WERI-Rb-1 (cell line): Measurements from ENCODE around the gene SECISBP2.
"Not testable (repeated sequence)": the region's sequence is repeated elsewhere in the genome, so short reads cannot be mapped to it uniquely, and the experiment has no call there.

Experiments used
- DNase-seq: peaks from one replicate; pipeline ENCODE4 v3.0.0-alpha.2; 2020
- H3K27ac ChIP-seq: fragments of 250-450 bp; sonication (Bioruptor Pico); 2 replicates; pipeline ENCODE4 v1.5.1; 2020; ENCODE audit warnings: mild to moderate bottlenecking, moderate library complexity
- H3K27me3 ChIP-seq: fragments of 250-450 bp; sonication (Bioruptor Pico); 2 replicates; pipeline ENCODE4 v1.5.1; 2021; ENCODE audit warnings: mild to moderate bottlenecking, low read depth, moderate library complexity; ENCODE audit not compliant: insufficient read depth, severe bottlenecking
- H3K36me3 ChIP-seq: fragments of 250-450 bp; sonication (Bioruptor Pico); 2 replicates; pipeline ENCODE4 v1.5.1; 2020; ENCODE audit warnings: mild to moderate bottlenecking, moderate library complexity
- H3K4me3 ChIP-seq: 2 replicates; pipeline ENCODE4 v1.5.1; 2011; ENCODE audit warnings: low read depth, mild to moderate bottlenecking, control low read depth, low read length
- H3K9me3 ChIP-seq: fragments of 250-450 bp; sonication (Bioruptor Pico); 2 replicates; pipeline ENCODE4 v1.5.1; 2021; ENCODE audit warnings: mild to moderate bottlenecking, moderate library complexity; ENCODE audit not compliant: severe bottlenecking
- CTCF ChIP-seq: IDR thresholded peaks from 2 replicates; pipeline ENCODE4 v1.5.1; 2011; ENCODE audit warnings: low read depth, mild to moderate bottlenecking, control low read depth, inconsistent platforms, low read length

The SECISBP2 gene

DNA sequence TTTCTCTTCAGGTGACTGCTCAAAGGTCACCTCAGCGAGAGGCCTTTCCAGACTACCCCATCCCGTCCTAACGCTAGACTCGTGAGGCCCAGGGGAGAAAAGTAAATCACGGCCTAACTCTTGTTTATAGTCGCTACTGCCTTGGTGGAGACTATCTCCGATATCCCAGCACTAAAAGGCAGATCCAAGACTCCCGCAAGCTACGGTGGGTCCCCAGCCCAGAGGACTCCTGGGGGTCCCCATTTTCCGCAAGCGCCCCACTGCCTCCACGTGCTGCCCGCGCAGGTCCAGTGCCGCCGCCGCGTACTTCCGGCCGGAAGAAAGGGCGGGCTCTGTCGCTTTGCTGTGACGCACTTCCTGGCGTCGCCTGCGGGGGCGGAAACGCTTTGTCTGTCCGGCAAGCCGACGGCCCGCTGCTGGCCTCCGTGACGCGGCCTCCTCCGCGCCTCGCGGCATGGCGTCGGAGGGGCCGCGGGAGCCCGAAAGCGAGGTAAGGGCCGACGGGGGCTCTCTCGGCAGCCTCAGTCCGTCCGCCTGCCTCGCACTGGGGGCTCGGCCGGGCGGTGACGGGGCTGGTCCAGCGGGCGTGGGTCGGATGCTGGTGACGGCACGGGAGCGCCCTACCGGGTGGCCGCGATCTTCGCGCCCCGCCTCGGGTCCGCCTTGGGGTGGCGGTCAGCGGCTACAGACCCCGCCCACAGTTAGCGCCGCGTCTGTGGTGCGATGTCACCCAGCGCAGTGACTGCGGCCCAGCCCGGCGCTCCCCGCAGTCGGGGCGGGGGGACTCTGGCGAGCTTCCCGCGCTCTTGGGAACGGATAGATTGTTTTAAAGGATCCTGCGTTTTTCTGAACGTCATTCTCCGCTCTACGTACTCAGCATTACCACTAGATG, at the start of gene SECISBP2:
Gene SECISBP2, plus strand, starts transcription at position 378 of the 892 bp plus-strand sequence. Its CDS starts 77 bp downstream, at position 455.
- TF ChIP-seq CTCF: peak; percentile 54
- Histone ChIP-seq H3K27me3 (no peaks in the 10 kb centered on the region), H3K9me3 (no peaks in the 10 kb centered on the region), H3K36me3 (peaks cover 46% of the 10 kb centered on the region), H3K4me3 (peak within 1 kb of the TSS; percentile 80), H3K27ac (peak within 1 kb of the TSS; percentile 99)
- peak; percentile 95 for DNase-seq

DNA sequence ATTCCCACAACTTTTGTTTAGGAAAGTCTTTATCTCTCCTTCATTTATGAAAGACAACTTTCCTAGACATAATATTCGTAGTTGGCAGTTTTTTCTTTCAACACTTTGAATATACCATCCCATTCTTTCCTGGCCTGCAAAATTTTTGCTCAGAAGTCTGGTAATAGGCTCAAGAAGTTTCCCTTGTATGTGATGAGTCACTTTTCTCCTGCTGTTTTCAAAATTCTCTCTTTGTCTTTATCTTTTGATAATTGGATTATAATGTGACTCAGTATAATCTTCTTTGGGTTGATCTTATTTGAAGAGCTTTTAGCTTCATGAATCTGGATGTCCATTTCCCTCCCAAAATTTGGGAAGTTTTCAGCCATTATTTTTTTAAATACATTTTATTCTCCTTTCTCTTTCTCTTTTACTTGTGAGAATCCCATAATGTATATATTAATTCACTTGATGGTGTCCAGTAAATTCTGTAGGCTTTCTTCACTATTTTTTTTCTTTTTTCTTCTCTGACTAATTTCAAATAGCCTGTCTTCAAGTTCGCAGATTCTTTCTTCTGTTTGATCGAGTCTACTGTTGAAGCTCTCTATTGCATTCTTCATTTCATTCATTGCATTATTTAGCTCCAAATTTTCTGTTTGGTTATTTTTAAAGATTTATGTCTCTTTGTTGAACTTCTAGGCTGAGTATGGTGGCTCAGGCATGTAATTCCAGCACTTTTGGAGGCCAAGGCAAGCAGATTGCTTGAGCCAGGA, 44.6 kb upstream of the SECISBP2 start:
- DNase-seq: no peak
- H3K27me3 ChIP-seq: no peaks in the 10 kb centered on the region
- no peaks in the 10 kb centered on the region for H3K36me3 ChIP-seq
- no peak overlapping the region for H3K27ac ChIP-seq
- H3K4me3 ChIP-seq: no peak overlapping the region
- peaks cover 14% of the 10 kb centered on the region for H3K9me3 ChIP-seq
- TF ChIP-seq CTCF: no peak

DNA sequence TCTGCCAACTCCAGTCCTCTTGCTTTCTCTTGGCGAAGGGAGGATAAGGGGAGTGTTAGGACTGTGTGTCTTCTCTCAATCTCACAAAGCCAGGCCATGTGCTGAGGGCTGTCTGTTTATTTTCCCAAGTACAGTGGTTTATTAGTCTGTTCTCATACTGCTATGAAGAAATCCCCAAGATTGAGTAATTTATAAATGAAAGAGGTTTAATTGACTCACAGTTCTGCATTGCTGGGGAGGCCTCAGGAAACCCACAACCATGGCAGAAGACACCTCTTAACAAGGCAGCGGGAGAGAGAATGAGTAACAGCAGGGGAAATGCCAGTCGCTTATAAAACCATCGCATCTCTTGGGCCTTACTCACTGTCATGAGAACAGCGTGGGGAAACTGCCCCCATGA, 43.5 kb upstream of the SECISBP2 start:
- TF ChIP-seq CTCF: no peak
- Histone ChIP-seq H3K9me3 (peaks cover 14% of the 10 kb centered on the region), H3K27me3 (no peaks in the 10 kb centered on the region), H3K4me3 (no peak overlapping the region), H3K27ac (no peak overlapping the region), H3K36me3 (no peaks in the 10 kb centered on the region)
- no peak for DNase-seq

DNA sequence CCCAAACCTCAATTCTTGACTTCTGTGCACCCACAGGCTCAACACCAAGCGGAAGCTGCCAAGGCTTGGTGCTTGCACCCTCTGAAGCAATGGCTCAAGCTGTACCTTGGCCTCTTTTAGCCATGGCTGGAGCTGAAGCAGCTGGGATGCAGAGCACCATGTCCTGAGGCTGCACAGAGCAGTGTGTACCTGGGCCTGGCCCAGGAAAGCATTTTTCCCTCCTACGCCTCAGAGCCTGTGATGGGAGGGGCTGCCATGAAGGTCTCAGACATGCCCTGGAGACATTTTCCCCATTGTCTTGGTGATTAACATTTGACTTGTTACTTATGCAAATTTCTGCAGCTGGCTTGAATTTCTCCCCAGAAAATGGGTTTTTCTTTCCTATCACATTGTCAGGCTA, 42.3 kb upstream of the SECISBP2 start:
- H3K36me3 ChIP-seq, H3K27ac ChIP-seq, DNase-seq, H3K27me3 ChIP-seq, H3K4me3 ChIP-seq: not testable (repeated sequence)
- H3K9me3 ChIP-seq: peaks cover 14% of the 10 kb centered on the region

DNA sequence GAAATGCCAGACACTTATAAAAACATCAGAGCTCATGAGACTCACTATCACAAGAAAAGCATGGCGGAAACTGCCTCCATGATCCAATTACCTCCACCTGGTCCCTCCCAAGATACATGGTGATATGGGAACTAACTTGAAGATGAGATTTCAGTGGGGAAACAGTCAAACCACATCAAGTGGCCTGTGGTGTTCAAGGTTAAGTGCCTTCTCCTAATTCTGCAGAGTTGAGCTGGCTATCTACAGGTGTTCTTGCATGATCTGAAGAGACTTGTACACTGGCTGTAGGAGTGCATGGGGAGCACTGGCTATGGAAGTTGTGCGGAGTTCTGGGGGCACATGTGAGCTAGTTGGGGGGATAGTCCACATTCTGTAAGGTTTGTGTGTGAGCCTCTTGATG, 41.3 kb upstream of the SECISBP2 start:
- DNase-seq: no peak
- no peak for TF ChIP-seq CTCF
- no peaks in the 10 kb centered on the region for H3K36me3 ChIP-seq
- no peaks in the 10 kb centered on the region for H3K27me3 ChIP-seq
- H3K4me3 ChIP-seq: no peak overlapping the region
- peaks cover 14% of the 10 kb centered on the region for H3K9me3 ChIP-seq
- no peak overlapping the region for H3K27ac ChIP-seq

DNA sequence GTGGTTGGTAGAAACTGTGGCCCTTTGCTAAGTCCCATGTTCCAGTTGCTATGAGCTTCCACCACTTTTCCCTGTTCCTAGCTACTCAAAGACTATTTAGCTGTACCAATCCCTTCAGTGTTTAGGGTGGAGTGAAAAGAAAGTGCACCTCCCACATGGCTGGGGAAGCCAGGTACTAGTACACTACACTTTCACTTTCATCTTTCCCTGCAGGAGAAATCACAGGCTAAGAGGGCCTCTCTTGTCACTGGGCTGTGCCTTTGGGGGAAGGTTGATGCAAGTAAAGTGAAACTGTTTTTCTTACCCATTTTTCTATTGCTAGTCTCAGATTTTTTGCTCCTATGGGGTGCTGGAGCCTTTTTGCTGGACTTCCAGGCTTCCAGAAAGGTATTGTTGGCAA, 40.8 kb upstream of the SECISBP2 start:
- H3K27me3 ChIP-seq: no peaks in the 10 kb centered on the region
- H3K27ac ChIP-seq: no peak overlapping the region
- no peak for DNase-seq
- TF ChIP-seq CTCF: no peak
- no peak overlapping the region for H3K4me3 ChIP-seq
- H3K9me3 ChIP-seq: peaks cover 14% of the 10 kb centered on the region
- no peaks in the 10 kb centered on the region for H3K36me3 ChIP-seq
